Fibroblast of mammary gland (primary cell): ENCODE results near the gene IMMT.
"Not testable (repeated sequence)": the region's sequence is repeated elsewhere in the genome, so short reads cannot be mapped to it uniquely, and the experiment has no call there.

ENCODE experiments used
- DNase-seq: peaks from one replicate; pipeline ENCODE4 v3.0.0-alpha.2; 2010; ENCODE audit warnings: low read depth
- H3K4me3 ChIP-seq: 2 replicates; pipeline ENCODE4 v1.5.1; 2011; ENCODE audit warnings: low read depth, mild to moderate bottlenecking, low read length, moderate library complexity; ENCODE audit not compliant: control insufficient read depth
- TF ChIP-seq, protein P1 (sequence below): conservative IDR thresholded peaks from 2 replicates; pipeline ENCODE4 v1.5.1; 2011; ENCODE audit warnings: low read depth, low read length, inconsistent platforms; ENCODE audit not compliant: control insufficient read depth, insufficient read depth

Gene IMMT

GRCh38 chr2:86195055-86195807, at the start of gene IMMT:
IMMT (minus strand) TSS chr2:86195462; CDS start chr2:86195382, 80 bp downstream.
- TF ChIP-seq, protein P1, sequence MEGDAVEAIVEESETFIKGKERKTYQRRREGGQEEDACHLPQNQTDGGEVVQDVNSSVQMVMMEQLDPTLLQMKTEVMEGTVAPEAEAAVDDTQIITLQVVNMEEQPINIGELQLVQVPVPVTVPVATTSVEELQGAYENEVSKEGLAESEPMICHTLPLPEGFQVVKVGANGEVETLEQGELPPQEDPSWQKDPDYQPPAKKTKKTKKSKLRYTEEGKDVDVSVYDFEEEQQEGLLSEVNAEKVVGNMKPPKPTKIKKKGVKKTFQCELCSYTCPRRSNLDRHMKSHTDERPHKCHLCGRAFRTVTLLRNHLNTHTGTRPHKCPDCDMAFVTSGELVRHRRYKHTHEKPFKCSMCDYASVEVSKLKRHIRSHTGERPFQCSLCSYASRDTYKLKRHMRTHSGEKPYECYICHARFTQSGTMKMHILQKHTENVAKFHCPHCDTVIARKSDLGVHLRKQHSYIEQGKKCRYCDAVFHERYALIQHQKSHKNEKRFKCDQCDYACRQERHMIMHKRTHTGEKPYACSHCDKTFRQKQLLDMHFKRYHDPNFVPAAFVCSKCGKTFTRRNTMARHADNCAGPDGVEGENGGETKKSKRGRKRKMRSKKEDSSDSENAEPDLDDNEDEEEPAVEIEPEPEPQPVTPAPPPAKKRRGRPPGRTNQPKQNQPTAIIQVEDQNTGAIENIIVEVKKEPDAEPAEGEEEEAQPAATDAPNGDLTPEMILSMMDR, result no peak
- DNase-seq, result peak; percentile 95
- H3K4me3 ChIP-seq, result peak within 1 kb of the TSS; percentile 87

GRCh38 chr2:86244781-86245180, 49.5 kb upstream of the IMMT start:
- DNase-seq, H3K4me3 ChIP-seq: not testable (repeated sequence)

- DNase-seq, result no peak
Measured at GRCh38 chr2:86243950-86244733, 48.9 kb upstream of the IMMT start.

GRCh38 chr2:86243272-86243671, 48.0 kb upstream of the IMMT start:
- DNase-seq, result no peak
- no peak overlapping the region for H3K4me3 ChIP-seq
- TF ChIP-seq, protein P1, result no peak

More at GRCh38 chr2:86243950-86244733, 48.9 kb upstream of the IMMT start:
- no peak overlapping the region for H3K4me3 ChIP-seq
- TF ChIP-seq, protein P1, result peak; percentile 3

- TF ChIP-seq, protein P1, result no peak
- H3K4me3 ChIP-seq, result no peak overlapping the region
- DNase-seq, result no peak
Measured at GRCh38 chr2:86241611-86242010, 46.3 kb upstream of the IMMT start.

- no peak overlapping the region for H3K4me3 ChIP-seq
- TF ChIP-seq, protein P1, result no peak
- DNase-seq, result no peak
Measured at GRCh38 chr2:86240251-86240650, 45.0 kb upstream of the IMMT start.

DNA sequence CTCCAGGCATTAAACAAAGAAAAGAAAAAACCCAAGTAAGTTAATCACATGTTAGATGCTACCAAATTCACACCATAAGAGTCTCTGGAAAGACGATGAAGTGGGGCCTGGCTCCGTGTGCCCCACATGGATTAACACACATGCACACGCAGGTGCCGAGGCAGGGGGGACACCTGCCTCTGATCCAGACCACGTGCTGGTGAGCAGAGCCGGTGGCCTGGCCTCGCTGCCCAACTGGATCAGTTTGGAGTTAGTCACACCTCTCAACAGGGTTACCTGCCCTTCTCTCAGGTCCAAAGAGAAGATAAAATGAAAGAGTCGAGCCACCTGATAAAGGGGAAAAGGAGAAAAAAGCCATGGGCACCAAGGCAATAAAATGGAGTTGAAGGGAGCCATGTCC, 44.5 kb upstream of the IMMT start:
- no peak for DNase-seq
- TF ChIP-seq, protein P1, result no peak
- H3K4me3 ChIP-seq, result no peak overlapping the region
